ENCODE measurements around the gene FBXO38.

- no peak for TF ChIP-seq POLR2AphosphoS5 (IDR thresholded peaks at IDR 0.05; ENCODE audit: low read depth, low read length)
- TF ChIP-seq REST (IDR thresholded peaks at IDR 0.05; ENCODE audit: insufficient read depth in 1 of 2, low read depth in 2 of 2, low read length in 1 of 2) = no peak
- TF ChIP-seq, protein P1, sequence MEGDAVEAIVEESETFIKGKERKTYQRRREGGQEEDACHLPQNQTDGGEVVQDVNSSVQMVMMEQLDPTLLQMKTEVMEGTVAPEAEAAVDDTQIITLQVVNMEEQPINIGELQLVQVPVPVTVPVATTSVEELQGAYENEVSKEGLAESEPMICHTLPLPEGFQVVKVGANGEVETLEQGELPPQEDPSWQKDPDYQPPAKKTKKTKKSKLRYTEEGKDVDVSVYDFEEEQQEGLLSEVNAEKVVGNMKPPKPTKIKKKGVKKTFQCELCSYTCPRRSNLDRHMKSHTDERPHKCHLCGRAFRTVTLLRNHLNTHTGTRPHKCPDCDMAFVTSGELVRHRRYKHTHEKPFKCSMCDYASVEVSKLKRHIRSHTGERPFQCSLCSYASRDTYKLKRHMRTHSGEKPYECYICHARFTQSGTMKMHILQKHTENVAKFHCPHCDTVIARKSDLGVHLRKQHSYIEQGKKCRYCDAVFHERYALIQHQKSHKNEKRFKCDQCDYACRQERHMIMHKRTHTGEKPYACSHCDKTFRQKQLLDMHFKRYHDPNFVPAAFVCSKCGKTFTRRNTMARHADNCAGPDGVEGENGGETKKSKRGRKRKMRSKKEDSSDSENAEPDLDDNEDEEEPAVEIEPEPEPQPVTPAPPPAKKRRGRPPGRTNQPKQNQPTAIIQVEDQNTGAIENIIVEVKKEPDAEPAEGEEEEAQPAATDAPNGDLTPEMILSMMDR (IDR thresholded peaks at IDR 0.05) = no peak
- no peak for TF ChIP-seq SIN3A (IDR thresholded peaks at IDR 0.05; ENCODE audit: borderline replicate concordance, insufficient read depth, low read depth, low read length)
- no peak for TF ChIP-seq TCF7L2 (IDR thresholded peaks at IDR 0.05; ENCODE audit: low read depth, low read length)
Observed at GRCh38 chr5:148379340-148379739, 4.4 kb upstream of the FBXO38 start.

Measured in Panc1 (cell line).